Smooth muscle cell of the brain vasculature (primary cell): ENCODE results near the gene GUCY1A2.

Experiments used
- DNase-seq: peaks from one replicate; pipeline ENCODE4 v3.0.0-alpha.2; 2012; ENCODE audit warnings: low read depth, low spot score

The GUCY1A2 gene

GRCh38 chr11:106656646-106657045 is 361.6 kb downstream of the GUCY1A2 start:
- no peak for DNase-seq

GRCh38 chr11:106644824-106645223 is 373.5 kb downstream of the GUCY1A2 start:
- no peak for DNase-seq

- no peak for DNase-seq
These were observed 375.9 kb downstream of the GUCY1A2 start for GRCh38 chr11:106642331-106642730.

GRCh38 chr11:106632283-106632682 is 386.0 kb downstream of the GUCY1A2 start:
- DNase-seq: no peak

- DNase-seq: no peak
These were observed 390.6 kb downstream of the GUCY1A2 start for GRCh38 chr11:106627694-106628093.

GRCh38 chr11:106625566-106625965 is 392.7 kb downstream of the GUCY1A2 start:
- no peak for DNase-seq

GRCh38 chr11:106624377-106624776 is 393.9 kb downstream of the GUCY1A2 start:
- no peak for DNase-seq
